HepG2 (cell line): ENCODE data around the gene FAT1. TPM values are rescaled to one million over a fixed set of nuclear protein-coding genes. Genes with fewer than 3 reads are reported as not detected.

Source experiments
- AGO1 ChIP-seq: fragments of 200-400 bp; formaldehyde crosslinking; IDR thresholded peaks from 2 replicates; pipeline ENCODE4 v1.6.1; 2017; ENCODE audit warnings: mild to moderate bottlenecking, low read depth, low read length, moderate library complexity; ENCODE audit not compliant: poor library complexity, severe bottlenecking
- ATF7-NPFF ChIP-seq: sonication (generic); formaldehyde crosslinking; IDR thresholded peaks from 2 replicates; pipeline ENCODE4 v1.8.1; 2023; ENCODE audit warnings: mild to moderate bottlenecking, low read depth, missing genetic modification reagents, moderate library complexity
- E2F5 ChIP-seq: sonication (generic); formaldehyde crosslinking; conservative IDR thresholded peaks from 2 replicates; pipeline ENCODE4 v1.4.0; 2020; ENCODE audit warnings: missing genetic modification reagents
- HOXA3 ChIP-seq: sonication (generic); formaldehyde crosslinking; IDR thresholded peaks from 2 replicates; pipeline ENCODE4 v1.5.0; 2020; ENCODE audit warnings: missing genetic modification reagents
- KLF6 ChIP-seq: IDR thresholded peaks from 2 replicates; pipeline ENCODE4 v1.8.0; 2016; ENCODE audit warnings: missing biosample characterization, missing genetic modification reagents
- MAZ ChIP-seq, 2 experiments: sonication (generic) in 1 of 2; formaldehyde crosslinking in 1 of 2; IDR thresholded peaks; 2 replicates each; pipeline versions ENCODE4 v1.5.0 to v1.6.1; 2012 to 2020; ENCODE audit warnings: low read depth in 2 of 2, mild to moderate bottlenecking in 2 of 2, borderline replicate concordance in 1 of 2, improper control_type of control experiment in 1 of 2, low read length in 1 of 2, missing genetic modification reagents in 1 of 2, moderate library complexity in 1 of 2
- POLR2A ChIP-seq, 2 experiments: IDR thresholded peaks; 2 replicates each; pipeline ENCODE4 v1.6.1; 2011; ENCODE audit warnings: low read depth in 2 of 2, low read length in 2 of 2, mild to moderate bottlenecking in 1 of 2, moderate library complexity in 1 of 2; ENCODE audit not compliant: insufficient read depth in 1 of 2
- REST ChIP-seq, 2 experiments: IDR thresholded peaks; 2 replicates each; pipeline ENCODE4 v1.6.1; 2011 to 2012; ENCODE audit warnings: low read length in 2 of 2, borderline replicate concordance in 1 of 2, low read depth in 1 of 2, mild to moderate bottlenecking in 1 of 2, moderate library complexity in 1 of 2
- SMARCC2 ChIP-seq: fragments of 450-650 bp; IDR thresholded peaks from 2 replicates; pipeline ENCODE4 v1.6.1; 2017; ENCODE audit warnings: antibody characterized with exemption, mild to moderate bottlenecking
- SRY ChIP-seq: sonication (generic); formaldehyde crosslinking; IDR thresholded peaks from 2 replicates; pipeline ENCODE4 v1.8.0; 2022; ENCODE audit warnings: mild to moderate bottlenecking, missing genetic modification reagents
- ZBTB1 ChIP-seq: sonication (generic); formaldehyde crosslinking; IDR thresholded peaks from 2 replicates; pipeline ENCODE4 v1.4.0; 2020; ENCODE audit warnings: missing genetic modification reagents, borderline replicate concordance
- ZMAT3 ChIP-seq: sonication (generic); formaldehyde crosslinking; conservative IDR thresholded peaks from 2 replicates; pipeline ENCODE4 v1.7.0; 2021; ENCODE audit warnings: missing genetic modification reagents
- ZNF292 ChIP-seq: sonication (generic); formaldehyde crosslinking; IDR thresholded peaks from 2 replicates; pipeline ENCODE4 v1.8.1; 2022; ENCODE audit warnings: mild to moderate bottlenecking, low read depth, missing genetic modification reagents, borderline replicate concordance
- ZSCAN21 ChIP-seq: sonication (generic); formaldehyde crosslinking; IDR thresholded peaks from 2 replicates; pipeline ENCODE4 v1.8.0; 2022; ENCODE audit warnings: mild to moderate bottlenecking, missing genetic modification reagents, moderate library complexity, borderline replicate concordance
- polyA plus RNA-seq, 8 experiments: library from polyadenylated mRNA; depleted of rRNA in 3 of 8; stranded (reverse) in 7 of 8; unstranded in 1 of 8; fragments of >200 nt; fragmentation: Illumina TruSeq in 4 of 8; extraction: Trizol in 4 of 8; gene quantifications; 2 replicates each; pipeline versions ENCODE4 v1.2.1 to v1.2.3, GENCODE V29; 2011 to 2016; ENCODE audit warnings: low read depth in 4 of 8, missing spikeins in 1 of 8, mixed read lengths in 1 of 8; ENCODE audit not compliant: insufficient read depth in 1 of 8
- total RNA-seq, 5 experiments: library from RNA; depleted of rRNA; stranded (reverse); fragments of >200 nt; fragmentation: Illumina TruSeq; extraction: Trizol; gene quantifications; 2 replicates each; pipeline ENCODE4 v1.2.3, GENCODE V29; 2016; ENCODE audit warnings: low read depth in 1 of 5
- TF ChIP-seq, protein P1 (sequence below): sonication (generic); formaldehyde crosslinking; IDR thresholded peaks from 2 replicates; pipeline ENCODE4 v1.8.0; 2022; ENCODE audit warnings: missing genetic modification reagents, mild to moderate bottlenecking, inconsistent platforms, borderline replicate concordance
- TF ChIP-seq, protein P2 (sequence below): IDR thresholded peaks from 2 replicates; pipeline ENCODE4 v1.6.1; 2016; ENCODE audit warnings: low read depth, missing genetic modification reagents, missing compliant biosample characterization

Gene FAT1
- total and polyA plus RNA-seq, 2 of the 13 experiments (the other 11 are each of a cell fraction or from before 2014, with no cell fraction given): 185 to 216 TPM

- peak in 1 of 2 experiments; percentile 31; a peak in 1 of 4 replicates for TF ChIP-seq REST (IDR thresholded peaks at IDR 0.05; ENCODE audit: borderline replicate concordance in 1 of 2, low read depth in 1 of 2, low read length in 2 of 2)
- TF ChIP-seq KLF6 (CRISPR knock-in tag): peak; percentile 30; the same call in 1 of the 2 replicates
- TF ChIP-seq SRY (CRISPR knock-in tag): peak; percentile 54; the same call in 1 of the 2 replicates
- peak; percentile 3; the same call in 1 of the 2 replicates for TF ChIP-seq HOXA3
- TF ChIP-seq POLR2A (IDR thresholded peaks at IDR 0.05; ENCODE audit: insufficient read depth in 1 of 2, low read depth in 2 of 2, low read length in 2 of 2): peak in 1 of 2 experiments; percentile 54; a peak in 2 of 4 replicates
- TF ChIP-seq MAZ (IDR thresholded peaks at IDR 0.05; ENCODE audit: borderline replicate concordance, low read depth, low read length): 0 out of 2 replicates have a peak, but pooled peaks have one; percentile 41
- TF ChIP-seq MAZ (CRISPR knock-in tag; IDR thresholded peaks at IDR 0.05; ENCODE audit: low read depth): peak; percentile 82
- peak; percentile 65; the same call in 1 of the 2 replicates for TF ChIP-seq ZSCAN21 (CRISPR knock-in tag)
- TF ChIP-seq SMARCC2: no peak
- TF ChIP-seq, protein P1, sequence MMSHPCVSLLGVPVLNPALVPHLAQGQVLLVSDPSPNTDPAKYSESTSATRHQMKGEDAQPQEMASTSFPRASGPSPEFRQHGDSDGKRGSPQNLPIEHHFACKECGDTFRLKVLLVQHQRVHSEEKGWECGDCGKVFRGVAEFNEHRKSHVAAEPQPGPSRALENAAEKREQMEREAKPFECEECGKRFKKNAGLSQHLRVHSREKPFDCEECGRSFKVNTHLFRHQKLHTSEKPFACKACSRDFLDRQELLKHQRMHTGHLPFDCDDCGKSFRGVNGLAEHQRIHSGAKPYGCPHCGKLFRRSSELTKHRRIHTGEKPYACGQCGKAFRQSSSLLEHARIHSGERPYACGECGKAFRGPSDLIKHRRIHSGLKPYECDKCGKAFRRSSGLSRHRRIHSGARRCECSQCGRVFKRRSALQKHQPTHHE (CRISPR knock-in tag): peak; percentile 46; the same call in 1 of the 2 replicates
- peak; percentile 85 for TF ChIP-seq AGO1
- 0 out of 2 replicates have a peak, but pooled peaks have one; percentile 22 for TF ChIP-seq E2F5 (CRISPR knock-in tag)
- TF ChIP-seq ZMAT3 (CRISPR knock-in tag): peak; percentile 44; the same call in 1 of the 2 replicates
- peak; percentile 22 for TF ChIP-seq ZNF292 (CRISPR knock-in tag)
- TF ChIP-seq, protein P2, sequence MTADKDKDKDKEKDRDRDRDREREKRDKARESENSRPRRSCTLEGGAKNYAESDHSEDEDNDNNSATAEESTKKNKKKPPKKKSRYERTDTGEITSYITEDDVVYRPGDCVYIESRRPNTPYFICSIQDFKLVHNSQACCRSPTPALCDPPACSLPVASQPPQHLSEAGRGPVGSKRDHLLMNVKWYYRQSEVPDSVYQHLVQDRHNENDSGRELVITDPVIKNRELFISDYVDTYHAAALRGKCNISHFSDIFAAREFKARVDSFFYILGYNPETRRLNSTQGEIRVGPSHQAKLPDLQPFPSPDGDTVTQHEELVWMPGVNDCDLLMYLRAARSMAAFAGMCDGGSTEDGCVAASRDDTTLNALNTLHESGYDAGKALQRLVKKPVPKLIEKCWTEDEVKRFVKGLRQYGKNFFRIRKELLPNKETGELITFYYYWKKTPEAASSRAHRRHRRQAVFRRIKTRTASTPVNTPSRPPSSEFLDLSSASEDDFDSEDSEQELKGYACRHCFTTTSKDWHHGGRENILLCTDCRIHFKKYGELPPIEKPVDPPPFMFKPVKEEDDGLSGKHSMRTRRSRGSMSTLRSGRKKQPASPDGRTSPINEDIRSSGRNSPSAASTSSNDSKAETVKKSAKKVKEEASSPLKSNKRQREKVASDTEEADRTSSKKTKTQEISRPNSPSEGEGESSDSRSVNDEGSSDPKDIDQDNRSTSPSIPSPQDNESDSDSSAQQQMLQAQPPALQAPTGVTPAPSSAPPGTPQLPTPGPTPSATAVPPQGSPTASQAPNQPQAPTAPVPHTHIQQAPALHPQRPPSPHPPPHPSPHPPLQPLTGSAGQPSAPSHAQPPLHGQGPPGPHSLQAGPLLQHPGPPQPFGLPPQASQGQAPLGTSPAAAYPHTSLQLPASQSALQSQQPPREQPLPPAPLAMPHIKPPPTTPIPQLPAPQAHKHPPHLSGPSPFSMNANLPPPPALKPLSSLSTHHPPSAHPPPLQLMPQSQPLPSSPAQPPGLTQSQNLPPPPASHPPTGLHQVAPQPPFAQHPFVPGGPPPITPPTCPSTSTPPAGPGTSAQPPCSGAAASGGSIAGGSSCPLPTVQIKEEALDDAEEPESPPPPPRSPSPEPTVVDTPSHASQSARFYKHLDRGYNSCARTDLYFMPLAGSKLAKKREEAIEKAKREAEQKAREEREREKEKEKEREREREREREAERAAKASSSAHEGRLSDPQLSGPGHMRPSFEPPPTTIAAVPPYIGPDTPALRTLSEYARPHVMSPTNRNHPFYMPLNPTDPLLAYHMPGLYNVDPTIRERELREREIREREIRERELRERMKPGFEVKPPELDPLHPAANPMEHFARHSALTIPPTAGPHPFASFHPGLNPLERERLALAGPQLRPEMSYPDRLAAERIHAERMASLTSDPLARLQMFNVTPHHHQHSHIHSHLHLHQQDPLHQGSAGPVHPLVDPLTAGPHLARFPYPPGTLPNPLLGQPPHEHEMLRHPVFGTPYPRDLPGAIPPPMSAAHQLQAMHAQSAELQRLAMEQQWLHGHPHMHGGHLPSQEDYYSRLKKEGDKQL (CRISPR knock-in tag): no peak
- no peak for TF ChIP-seq ZBTB1 (CRISPR knock-in tag)
- peak; percentile 67 for TF ChIP-seq ATF7-NPFF
Observed at GRCh38 chr4:186723292-186724057, at the start of gene FAT1 (continued).
